Keratinocyte (primary cell): ENCODE measurements around the gene GFY. TPM values are rescaled to one million over a fixed set of nuclear protein-coding genes. Genes with fewer than 3 reads are reported as not detected.

ENCODE experiments used
- DNase-seq: peaks from one replicate; pipeline ENCODE4 v3.0.0-alpha.2; 2011; ENCODE audit warnings: low read depth, missing footprints, low spot score
- FAIRE-seq: peaks from 2 replicates; lab custom pipeline; 2011; peaks lifted over from hg19 to GRCh38; lab: Jason Lieb, UNC
- H2AFZ ChIP-seq: 2 replicates; pipeline ENCODE4 v1.6.0; 2012; ENCODE audit warnings: low read length, control low read depth, inconsistent platforms; ENCODE audit not compliant: control insufficient read depth
- H3K27ac ChIP-seq: 2 replicates; pipeline ENCODE4 v1.5.1; 2011; ENCODE audit warnings: low read length; ENCODE audit not compliant: control insufficient read depth, insufficient read depth
- H3K27me3 ChIP-seq: 3 replicates; pipeline ENCODE4 v1.6.0; 2011; ENCODE audit warnings: low read length; ENCODE audit not compliant: control insufficient read depth, insufficient read depth; ENCODE audit errors: extremely low read depth
- H3K36me3 ChIP-seq, 2 experiments: 2 replicates in 1 of 2; 3 replicates in 1 of 2; pipeline ENCODE4 v1.5.1; 2011; ENCODE audit warnings: low read length in 2 of 2, mild to moderate bottlenecking in 1 of 2; ENCODE audit not compliant: control insufficient read depth in 2 of 2, insufficient read depth in 2 of 2; ENCODE audit errors: extremely low read depth in 1 of 2
- H3K4me1 ChIP-seq: 3 replicates; pipeline ENCODE4 v1.5.1; 2011; ENCODE audit warnings: low read length; ENCODE audit not compliant: control insufficient read depth, insufficient read depth; ENCODE audit errors: extremely low read depth
- H3K4me2 ChIP-seq: 3 replicates; pipeline ENCODE4 v1.6.0; 2011; ENCODE audit warnings: low read depth, low read length; ENCODE audit not compliant: control insufficient read depth, insufficient read depth; ENCODE audit errors: extremely low read depth
- H3K4me3 ChIP-seq, 3 experiments: fragments of 200-600 bp in 1 of 3; sonication (generic) in 1 of 3; 2 replicates in 2 of 3; 3 replicates in 1 of 3; pipeline ENCODE4 v1.5.1; 2011 to 2016; ENCODE audit warnings: low read length in 3 of 3, mild to moderate bottlenecking in 3 of 3, control low read depth in 2 of 3, inconsistent platforms in 1 of 3, low read depth in 1 of 3, mixed read lengths in 1 of 3, mixed run types in 1 of 3, moderate library complexity in 1 of 3; ENCODE audit not compliant: control insufficient read depth in 2 of 3, insufficient read depth in 2 of 3; ENCODE audit errors: extremely low read depth in 1 of 3
- H3K79me2 ChIP-seq: 2 replicates; pipeline ENCODE4 v1.6.0; 2012; ENCODE audit warnings: low read length; ENCODE audit not compliant: control insufficient read depth, insufficient read depth
- H3K9ac ChIP-seq: 3 replicates; pipeline ENCODE4 v1.6.0; 2011; ENCODE audit warnings: low read length; ENCODE audit not compliant: control insufficient read depth, insufficient read depth; ENCODE audit errors: extremely low read depth
- H3K9me1 ChIP-seq: 3 replicates; pipeline ENCODE4 v1.6.0; 2011; ENCODE audit warnings: low read length; ENCODE audit not compliant: control insufficient read depth, insufficient read depth; ENCODE audit errors: extremely low read depth
- H3K9me3 ChIP-seq: 2 replicates; pipeline ENCODE4 v1.5.1; 2012; ENCODE audit warnings: low read depth, low read length; ENCODE audit not compliant: control insufficient read depth
- H4K20me1 ChIP-seq: 3 replicates; pipeline ENCODE4 v1.6.0; 2011; ENCODE audit warnings: low read length; ENCODE audit not compliant: control insufficient read depth, insufficient read depth; ENCODE audit errors: extremely low read depth
- CTCF ChIP-seq, 3 experiments: IDR thresholded peaks in 1 of 3; conservative IDR thresholded peaks in 1 of 3; optimal IDR thresholded peaks in 1 of 3; 2 replicates in 2 of 3; 3 replicates in 1 of 3; pipeline versions ENCODE3 to v1.5.1; 2011; ENCODE audit warnings: low read length in 3 of 3, mild to moderate bottlenecking in 3 of 3, moderate library complexity in 2 of 3, control low read depth in 1 of 3, inconsistent platforms in 1 of 3; ENCODE audit not compliant: insufficient read depth in 2 of 3; ENCODE audit errors: extremely low read depth in 1 of 3
- EZH2 ChIP-seq: IDR thresholded peaks from one replicate; pipeline ENCODE4 v1.6.1; 2012; ENCODE audit warnings: inconsistent platforms, mild to moderate bottlenecking, low read length, moderate library complexity
- dilution Hi-C: fragments of 300-500 bp; cut with MboI; formaldehyde crosslinking; loops from one replicate; pipeline ENCODE4 v1.7.0; 2020; ENCODE audit warnings: low sequenced_read_pairs; ENCODE audit not compliant: extremely low pct_ligation_motif_present
- polyA plus RNA-seq, 5 experiments: library from polyadenylated mRNA; depleted of rRNA in 3 of 5; stranded (reverse) in 3 of 5; stranded (forward) in 1 of 5; unstranded in 1 of 5; fragments of >200 nt; gene quantifications; 1 replicate in 1 of 5; 2 replicates in 3 of 5; 3 replicates in 1 of 5; pipeline versions ENCODE4 v1.2.1 to v1.2.3, GENCODE V29; 2011 to 2012; ENCODE audit warnings: missing spikeins in 2 of 5, low read depth in 1 of 5, low replicate concordance in 1 of 5

GFY gene
- polyA plus RNA-seq, 1 donor (not counting 4 experiments of a cell fraction or from before 2014, with no cell fraction given): not detected

- H3K4me1 ChIP-seq: peaks cover 7% of the 10 kb centered on the region
- dilution Hi-C loops: no loop called here
These were observed 5.6 kb downstream of the GFY start for GRCh38 chr19:49430678-49431329.

GRCh38 chr19:49431330-49431749 is 6.2 kb downstream of the GFY start:
- Histone ChIP-seq H3K27ac (no peak overlapping the region), H3K4me3 (no peak overlapping the region), H3K9ac (no peak overlapping the region), H3K9me1 (no peaks in the 10 kb centered on the region), H3K9me3 (no peaks in the 10 kb centered on the region), H3K27me3 (peaks cover 92% of the 10 kb centered on the region), H4K20me1 (no peaks in the 10 kb centered on the region), H3K36me3 (no peaks in the 10 kb centered on the region), H3K4me1 (peaks cover 7% of the 10 kb centered on the region), H3K79me2 (no peaks in the 10 kb centered on the region), H2AFZ (no peak overlapping the region), H3K4me2 (no peak overlapping the region)
- DNase-seq (no peak), FAIRE-seq (no peak)
- no peak for TF ChIP-seq CTCF (optimal IDR thresholded peaks at IDR 0.05 in 1 of 3, IDR thresholded peaks at IDR 0.05 in 1 of 3, conservative IDR thresholded peaks at IDR 0.05 in 1 of 3; ENCODE audit: extremely low read depth in 1 of 3, insufficient read depth in 2 of 3, low read length in 3 of 3)
- TF ChIP-seq EZH2: no peak
- dilution Hi-C loops: no loop called here

More at GRCh38 chr19:49430678-49431329, 5.6 kb downstream of the GFY start:
- Histone ChIP-seq H3K27me3 (peaks cover 92% of the 10 kb centered on the region), H3K4me2 (no peak overlapping the region), H3K36me3 (no peaks in the 10 kb centered on the region), H2AFZ (no peak overlapping the region), H4K20me1 (no peaks in the 10 kb centered on the region), H3K27ac (no peak overlapping the region), H3K4me3 (no peak overlapping the region), H3K9me1 (no peaks in the 10 kb centered on the region), H3K9ac (no peak overlapping the region), H3K9me3 (no peaks in the 10 kb centered on the region), H3K79me2 (no peaks in the 10 kb centered on the region)
- peak; percentile 34 to 73 (median 36) for TF ChIP-seq CTCF (optimal IDR thresholded peaks at IDR 0.05 in 1 of 3, IDR thresholded peaks at IDR 0.05 in 1 of 3, conservative IDR thresholded peaks at IDR 0.05 in 1 of 3; ENCODE audit: extremely low read depth in 1 of 3, insufficient read depth in 2 of 3, low read length in 3 of 3)
- TF ChIP-seq EZH2: no peak
- DNase-seq (no peak), FAIRE-seq (no peak)
